Ishikawa (cell line): ENCODE measurements around the gene RYR2.

Source experiments
- CEBPB ChIP-seq: IDR thresholded peaks from 2 replicates; pipeline ENCODE4 v1.6.1; 2012
- CREB1 ChIP-seq: IDR thresholded peaks from 2 replicates; pipeline ENCODE4 v1.6.1; 2012; ENCODE audit warnings: low read depth
- EGR1 ChIP-seq: IDR thresholded peaks from 2 replicates; pipeline ENCODE4 v1.6.1; 2012
- EP300 ChIP-seq: IDR thresholded peaks from 2 replicates; pipeline ENCODE4 v1.6.1; 2012; ENCODE audit warnings: borderline replicate concordance
- FOXM1 ChIP-seq: IDR thresholded peaks from 2 replicates; pipeline ENCODE4 v1.6.1; 2012; ENCODE audit warnings: low read depth, borderline replicate concordance
- NFIC ChIP-seq: IDR thresholded peaks from 2 replicates; pipeline ENCODE4 v1.6.1; 2012
- RAD21 ChIP-seq: IDR thresholded peaks from 2 replicates; pipeline ENCODE4 v1.6.1; 2012; ENCODE audit warnings: low read depth
- REST ChIP-seq: IDR thresholded peaks from 2 replicates; pipeline ENCODE4 v1.6.1; 2012; ENCODE audit warnings: low read depth, mild to moderate bottlenecking
- TAF1 ChIP-seq: IDR thresholded peaks from 2 replicates; pipeline ENCODE4 v1.6.1; 2012; ENCODE audit warnings: low read depth, mild to moderate bottlenecking
- TCF12 ChIP-seq: IDR thresholded peaks from 2 replicates; pipeline ENCODE4 v1.6.1; 2012; ENCODE audit warnings: low read depth
- TEAD4 ChIP-seq: IDR thresholded peaks from 2 replicates; pipeline ENCODE4 v1.6.1; 2012
- USF1 ChIP-seq: IDR thresholded peaks from 2 replicates; pipeline ENCODE4 v1.6.1; 2012
- YY1 ChIP-seq: IDR thresholded peaks from 2 replicates; pipeline ENCODE4 v1.6.1; 2012; ENCODE audit warnings: low read depth
- ZBTB7A ChIP-seq: IDR thresholded peaks from 2 replicates; pipeline ENCODE4 v1.6.1; 2012; ENCODE audit warnings: low read depth
- TF ChIP-seq, protein P1 (sequence below): IDR thresholded peaks from 2 replicates; pipeline ENCODE4 v1.6.1; 2012

RYR2 gene

GRCh38 chr1:237670302-237670701 is 628.3 kb downstream of the RYR2 start:
- TF ChIP-seq USF1 (no peak), REST (no peak), TCF12 (no peak), TEAD4 (no peak), RAD21 (no peak)
- TF ChIP-seq, protein P1, sequence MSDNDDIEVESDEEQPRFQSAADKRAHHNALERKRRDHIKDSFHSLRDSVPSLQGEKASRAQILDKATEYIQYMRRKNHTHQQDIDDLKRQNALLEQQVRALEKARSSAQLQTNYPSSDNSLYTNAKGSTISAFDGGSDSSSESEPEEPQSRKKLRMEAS: no peak

GRCh38 chr1:237671262-237671661 is 629.3 kb downstream of the RYR2 start:
- TF ChIP-seq ZBTB7A (no peak), TCF12 (no peak), TEAD4 (no peak), USF1 (no peak), EP300 (no peak), CEBPB (no peak), FOXM1 (no peak), REST (no peak), CREB1 (no peak), YY1 (no peak), TAF1 (no peak), NFIC (no peak)
- TF ChIP-seq, protein P1: no peak

- TF ChIP-seq TCF12 (no peak), EP300 (no peak), CREB1 (no peak), EGR1 (no peak), ZBTB7A (no peak), RAD21 (no peak), NFIC (no peak), CEBPB (no peak), TEAD4 (no peak), FOXM1 (no peak), REST (no peak)
- TF ChIP-seq, protein P1: no peak
These were observed 630.0 kb downstream of the RYR2 start for GRCh38 chr1:237671935-237672334.

- peak; percentile 56 for TF ChIP-seq RAD21
- TF ChIP-seq CREB1: no peak
These were observed 630.8 kb downstream of the RYR2 start for GRCh38 chr1:237672748-237673147.

DNA sequence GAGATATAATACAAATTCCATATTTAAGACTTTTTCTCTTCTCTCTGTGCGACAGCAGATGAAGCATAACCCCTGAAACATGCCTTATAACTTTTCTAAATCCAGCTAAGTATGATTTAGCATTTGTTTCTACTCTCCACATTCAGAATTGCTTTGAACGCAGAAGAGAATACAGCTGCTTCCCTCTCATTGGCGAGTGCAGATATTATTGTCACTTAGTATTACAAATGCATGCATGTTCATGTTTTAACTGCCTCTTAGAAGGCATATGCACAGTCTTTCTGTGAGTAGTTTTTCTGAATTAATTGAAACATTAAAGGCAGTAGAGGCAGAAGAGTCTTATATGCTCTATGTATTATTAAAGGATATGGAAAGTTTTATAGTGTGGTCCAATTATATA is 631.6 kb downstream of the RYR2 start:
- TF ChIP-seq, protein P1: no peak
- no peak for TF ChIP-seq TEAD4
- TF ChIP-seq CEBPB: no peak
- no peak for TF ChIP-seq CREB1
- no peak for TF ChIP-seq FOXM1
- no peak for TF ChIP-seq USF1
- no peak for TF ChIP-seq YY1
